ENCODE data around the gene TBCA. TPM values are rescaled to one million over a fixed set of nuclear protein-coding genes. Genes with fewer than 3 reads are reported as not detected.

Gene TBCA
- total and polyA plus RNA-seq, 2 experiments from 2014 or later, result 117 to 814 TPM

DNA sequence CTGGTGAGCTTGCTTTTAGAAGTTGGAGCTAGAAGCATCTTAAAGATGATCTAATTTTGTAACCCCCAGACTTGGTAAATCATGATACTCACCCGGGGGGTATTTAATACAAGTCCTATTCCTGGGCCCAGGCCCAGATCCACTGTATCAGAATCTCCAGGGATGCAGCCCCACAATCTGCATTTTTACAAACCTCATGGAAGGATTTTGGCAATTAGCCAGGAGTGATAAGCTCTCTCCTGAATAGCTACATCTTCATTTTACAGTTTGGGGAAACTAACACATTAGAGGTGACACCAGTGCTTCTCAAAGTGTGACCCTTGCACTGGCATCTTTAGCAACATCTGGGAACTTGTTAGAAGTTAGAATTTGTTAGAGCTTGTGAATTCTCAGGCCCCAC, 106.5 kb downstream of the TBCA start:
- Histone ChIP-seq H3K27me3 (ENCODE audit: insufficient read depth) (no peaks in the 10 kb centered on the region), H4K20me1 (replicated peaks; ENCODE audit: insufficient read depth) (0 out of 2 replicates have a peak, but pooled peaks cover 3% of the 10 kb centered on the region), H3K4me1 (ENCODE audit: insufficient read depth) (no peaks in the 10 kb centered on the region), H2AFZ (no peak overlapping the region), H3K4me2 (no peak overlapping the region), H3K4me3 (no peak overlapping the region), H3K79me2 (replicated peaks; ENCODE audit: insufficient read depth) (no peaks in the 10 kb centered on the region), H3K36me3 (ENCODE audit: insufficient read depth) (no peaks in the 10 kb centered on the region), H3K9me2 (ENCODE audit: insufficient read depth) (peaks cover 13% of the 10 kb centered on the region), H3K27ac (ENCODE audit: low read depth) (no peak overlapping the region), H3F3A (replicated peaks; ENCODE audit: low read depth) (no peaks in the 10 kb centered on the region)
- TF ChIP-seq, protein P1, sequence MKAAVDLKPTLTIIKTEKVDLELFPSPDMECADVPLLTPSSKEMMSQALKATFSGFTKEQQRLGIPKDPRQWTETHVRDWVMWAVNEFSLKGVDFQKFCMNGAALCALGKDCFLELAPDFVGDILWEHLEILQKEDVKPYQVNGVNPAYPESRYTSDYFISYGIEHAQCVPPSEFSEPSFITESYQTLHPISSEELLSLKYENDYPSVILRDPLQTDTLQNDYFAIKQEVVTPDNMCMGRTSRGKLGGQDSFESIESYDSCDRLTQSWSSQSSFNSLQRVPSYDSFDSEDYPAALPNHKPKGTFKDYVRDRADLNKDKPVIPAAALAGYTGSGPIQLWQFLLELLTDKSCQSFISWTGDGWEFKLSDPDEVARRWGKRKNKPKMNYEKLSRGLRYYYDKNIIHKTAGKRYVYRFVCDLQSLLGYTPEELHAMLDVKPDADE (IDR thresholded peaks at IDR 0.05), result no peak
- TF ChIP-seq ZNF114 (CRISPR knock-in tag; IDR thresholded peaks at IDR 0.05) (no peak), EZH2 (IDR thresholded peaks at IDR 0.05; ENCODE audit: low read depth, unreplicated experiment) (no peak)
- TF ChIP-seq, protein P2, sequence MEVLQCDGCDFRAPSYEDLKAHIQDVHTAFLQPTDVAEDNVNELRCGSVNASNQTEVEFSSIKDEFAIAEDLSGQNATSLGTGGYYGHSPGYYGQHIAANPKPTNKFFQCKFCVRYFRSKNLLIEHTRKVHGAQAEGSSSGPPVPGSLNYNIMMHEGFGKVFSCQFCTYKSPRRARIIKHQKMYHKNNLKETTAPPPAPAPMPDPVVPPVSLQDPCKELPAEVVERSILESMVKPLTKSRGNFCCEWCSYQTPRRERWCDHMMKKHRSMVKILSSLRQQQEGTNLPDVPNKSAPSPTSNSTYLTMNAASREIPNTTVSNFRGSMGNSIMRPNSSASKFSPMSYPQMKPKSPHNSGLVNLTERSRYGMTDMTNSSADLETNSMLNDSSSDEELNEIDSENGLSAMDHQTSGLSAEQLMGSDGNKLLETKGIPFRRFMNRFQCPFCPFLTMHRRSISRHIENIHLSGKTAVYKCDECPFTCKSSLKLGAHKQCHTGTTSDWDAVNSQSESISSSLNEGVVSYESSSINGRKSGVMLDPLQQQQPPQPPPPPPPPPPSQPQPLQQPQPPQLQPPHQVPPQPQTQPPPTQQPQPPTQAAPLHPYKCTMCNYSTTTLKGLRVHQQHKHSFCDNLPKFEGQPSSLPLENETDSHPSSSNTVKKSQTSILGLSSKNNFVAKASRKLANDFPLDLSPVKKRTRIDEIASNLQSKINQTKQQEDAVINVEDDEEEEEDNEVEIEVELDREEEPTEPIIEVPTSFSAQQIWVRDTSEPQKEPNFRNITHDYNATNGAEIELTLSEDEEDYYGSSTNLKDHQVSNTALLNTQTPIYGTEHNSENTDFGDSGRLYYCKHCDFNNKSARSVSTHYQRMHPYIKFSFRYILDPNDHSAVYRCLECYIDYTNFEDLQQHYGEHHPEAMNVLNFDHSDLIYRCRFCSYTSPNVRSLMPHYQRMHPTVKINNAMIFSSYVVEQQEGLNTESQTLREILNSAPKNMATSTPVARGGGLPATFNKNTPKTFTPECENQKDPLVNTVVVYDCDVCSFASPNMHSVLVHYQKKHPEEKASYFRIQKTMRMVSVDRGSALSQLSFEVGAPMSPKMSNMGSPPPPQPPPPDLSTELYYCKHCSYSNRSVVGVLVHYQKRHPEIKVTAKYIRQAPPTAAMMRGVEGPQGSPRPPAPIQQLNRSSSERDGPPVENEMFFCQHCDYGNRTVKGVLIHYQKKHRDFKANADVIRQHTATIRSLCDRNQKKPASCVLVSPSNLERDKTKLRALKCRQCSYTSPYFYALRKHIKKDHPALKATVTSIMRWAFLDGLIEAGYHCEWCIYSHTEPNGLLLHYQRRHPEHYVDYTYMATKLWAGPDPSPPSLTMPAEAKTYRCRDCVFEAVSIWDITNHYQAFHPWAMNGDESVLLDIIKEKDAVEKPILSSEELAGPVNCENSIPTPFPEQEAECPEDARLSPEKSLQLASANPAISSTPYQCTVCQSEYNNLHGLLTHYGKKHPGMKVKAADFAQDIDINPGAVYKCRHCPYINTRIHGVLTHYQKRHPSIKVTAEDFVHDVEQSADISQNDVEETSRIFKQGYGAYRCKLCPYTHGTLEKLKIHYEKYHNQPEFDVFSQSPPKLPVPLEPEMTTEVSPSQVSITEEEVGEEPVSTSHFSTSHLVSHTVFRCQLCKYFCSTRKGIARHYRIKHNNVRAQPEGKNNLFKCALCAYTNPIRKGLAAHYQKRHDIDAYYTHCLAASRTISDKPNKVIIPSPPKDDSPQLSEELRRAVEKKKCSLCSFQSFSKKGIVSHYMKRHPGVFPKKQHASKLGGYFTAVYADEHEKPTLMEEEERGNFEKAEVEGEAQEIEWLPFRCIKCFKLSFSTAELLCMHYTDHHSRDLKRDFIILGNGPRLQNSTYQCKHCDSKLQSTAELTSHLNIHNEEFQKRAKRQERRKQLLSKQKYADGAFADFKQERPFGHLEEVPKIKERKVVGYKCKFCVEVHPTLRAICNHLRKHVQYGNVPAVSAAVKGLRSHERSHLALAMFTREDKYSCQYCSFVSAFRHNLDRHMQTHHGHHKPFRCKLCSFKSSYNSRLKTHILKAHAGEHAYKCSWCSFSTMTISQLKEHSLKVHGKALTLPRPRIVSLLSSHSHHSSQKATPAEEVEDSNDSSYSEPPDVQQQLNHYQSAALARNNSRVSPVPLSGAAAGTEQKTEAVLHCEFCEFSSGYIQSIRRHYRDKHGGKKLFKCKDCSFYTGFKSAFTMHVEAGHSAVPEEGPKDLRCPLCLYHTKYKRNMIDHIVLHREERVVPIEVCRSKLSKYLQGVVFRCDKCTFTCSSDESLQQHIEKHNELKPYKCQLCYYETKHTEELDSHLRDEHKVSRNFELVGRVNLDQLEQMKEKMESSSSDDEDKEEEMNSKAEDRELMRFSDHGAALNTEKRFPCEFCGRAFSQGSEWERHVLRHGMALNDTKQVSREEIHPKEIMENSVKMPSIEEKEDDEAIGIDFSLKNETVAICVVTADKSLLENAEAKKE (CRISPR knock-in tag; IDR thresholded peaks at IDR 0.05), result no peak
- no peak for DNase-seq (ENCODE audit: low spot score)
- no peak for ATAC-seq
- Mint-ChIP-seq H3K4me3 (no peak overlapping the region), H3K27ac (no peak overlapping the region), H3K27me3 (ENCODE audit: insufficient read depth, low read depth, poor library complexity) (no peaks in the 10 kb centered on the region), H3K36me3 (ENCODE audit: low read depth) (no peaks in the 10 kb centered on the region), H3K9me3 (no peaks in the 10 kb centered on the region), H3K4me1 (no peaks in the 10 kb centered on the region)
